ENCODE measurements around the gene SDK1. TPM values are rescaled to one million over a fixed set of nuclear protein-coding genes. Genes with fewer than 3 reads are reported as not detected.
A peak's percentile ranks its signal among the peaks of the same experiment; 100 is the strongest.

The SDK1 gene
- total RNA-seq, 1 donor from 2014 or later: 5.4 TPM

DNA sequence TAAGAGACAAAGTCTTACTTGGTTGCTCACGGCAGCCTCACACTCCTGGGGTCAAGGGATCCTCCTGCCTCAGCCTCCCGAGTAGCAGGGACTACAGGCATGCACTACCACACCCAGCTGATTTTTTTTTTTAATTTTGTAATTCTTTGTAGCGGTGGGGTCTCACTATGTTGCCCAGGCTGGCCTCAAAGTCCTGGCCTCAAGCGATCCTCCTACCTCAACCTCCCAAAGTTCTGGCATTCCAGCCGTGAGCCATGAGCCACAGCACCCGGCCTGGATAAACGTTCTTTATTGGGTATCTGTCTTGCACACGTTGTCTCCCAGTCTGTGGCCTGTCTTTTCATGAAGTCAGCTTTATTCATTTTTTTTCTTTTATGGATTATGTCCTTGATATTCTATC lies 744.9 kb downstream of the SDK1 start:
- no peak for TF ChIP-seq CTCF (IDR thresholded peaks at IDR 0.05)
- no peak overlapping the region for H3K4me3 Mint-ChIP-seq (ENCODE audit: unreplicated experiment)
- no peaks in the 10 kb centered on the region for H3K36me3 Mint-ChIP-seq (ENCODE audit: unreplicated experiment)
- no peaks in the 10 kb centered on the region for H3K9me3 Mint-ChIP-seq (ENCODE audit: unreplicated experiment)
- peak; percentile 51 for DNase-seq (ENCODE audit: extremely low spot score, unreplicated experiment)
- H3K27ac Mint-ChIP-seq (ENCODE audit: unreplicated experiment): no peak overlapping the region
- no peaks in the 10 kb centered on the region for H3K27me3 Mint-ChIP-seq (ENCODE audit: unreplicated experiment)
- no peaks in the 10 kb centered on the region for H3K4me1 Mint-ChIP-seq (ENCODE audit: unreplicated experiment)

GRCh38 chr7:4048336-4048735 lies 747.3 kb downstream of the SDK1 start:
- no peak for TF ChIP-seq CTCF (IDR thresholded peaks at IDR 0.05)
- Mint-ChIP-seq H3K27ac (ENCODE audit: unreplicated experiment) (no peak overlapping the region), H3K36me3 (ENCODE audit: unreplicated experiment) (no peaks in the 10 kb centered on the region), H3K4me1 (ENCODE audit: unreplicated experiment) (peaks cover 3% of the 10 kb centered on the region), H3K4me3 (ENCODE audit: unreplicated experiment) (no peak overlapping the region), H3K27me3 (ENCODE audit: unreplicated experiment) (no peaks in the 10 kb centered on the region), H3K9me3 (ENCODE audit: unreplicated experiment) (peaks cover under 1% of the 10 kb centered on the region)
- peak; percentile 77 for DNase-seq (ENCODE audit: extremely low spot score, unreplicated experiment)

GRCh38 chr7:4049202-4049601 lies 748.1 kb downstream of the SDK1 start:
- no peaks in the 10 kb centered on the region for H3K36me3 Mint-ChIP-seq (ENCODE audit: unreplicated experiment)
- no peak for TF ChIP-seq CTCF (IDR thresholded peaks at IDR 0.05)
- H3K27me3 Mint-ChIP-seq (ENCODE audit: unreplicated experiment): no peaks in the 10 kb centered on the region
- H3K9me3 Mint-ChIP-seq (ENCODE audit: unreplicated experiment): peaks cover 4% of the 10 kb centered on the region
- H3K4me3 Mint-ChIP-seq (ENCODE audit: unreplicated experiment): no peak overlapping the region
- no peak overlapping the region for H3K27ac Mint-ChIP-seq (ENCODE audit: unreplicated experiment)
- H3K4me1 Mint-ChIP-seq (ENCODE audit: unreplicated experiment): peaks cover 3% of the 10 kb centered on the region
- peak; percentile 71 for DNase-seq (ENCODE audit: extremely low spot score, unreplicated experiment)

DNA sequence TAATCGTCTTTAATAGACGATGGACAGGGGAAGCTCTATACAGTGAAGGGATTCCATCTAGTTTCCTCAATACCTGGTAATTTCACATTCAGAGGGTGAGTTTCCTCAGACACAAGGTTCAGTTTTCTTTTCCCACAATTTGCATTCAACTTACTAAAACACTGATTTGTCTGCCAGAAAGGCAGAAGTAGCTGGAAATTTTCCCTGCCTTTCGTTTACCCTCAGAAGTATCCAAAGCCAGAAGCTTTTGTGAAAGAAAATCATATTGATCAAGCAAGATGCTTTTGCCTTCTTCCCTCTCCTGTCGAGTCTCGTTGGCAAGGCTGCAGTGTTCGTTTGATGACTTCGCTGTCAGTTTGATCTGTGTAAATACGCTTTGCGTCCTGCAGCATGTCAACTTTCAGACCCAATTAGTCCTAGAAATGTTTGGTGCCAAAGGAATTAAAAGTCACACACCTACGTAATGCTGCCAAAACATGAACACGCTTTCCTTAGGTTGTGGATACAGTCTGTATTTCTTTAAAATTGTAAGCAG lies 749.1 kb downstream of the SDK1 start:
- Mint-ChIP-seq H3K36me3 (ENCODE audit: unreplicated experiment) (no peaks in the 10 kb centered on the region), H3K9me3 (ENCODE audit: unreplicated experiment) (peaks cover 4% of the 10 kb centered on the region), H3K4me3 (ENCODE audit: unreplicated experiment) (no peak overlapping the region), H3K4me1 (ENCODE audit: unreplicated experiment) (peaks cover 3% of the 10 kb centered on the region), H3K27me3 (ENCODE audit: unreplicated experiment) (no peaks in the 10 kb centered on the region), H3K27ac (ENCODE audit: unreplicated experiment) (no peak overlapping the region)
- no peak for DNase-seq (ENCODE audit: extremely low spot score, unreplicated experiment)
- TF ChIP-seq CTCF (IDR thresholded peaks at IDR 0.05): no peak

DNA sequence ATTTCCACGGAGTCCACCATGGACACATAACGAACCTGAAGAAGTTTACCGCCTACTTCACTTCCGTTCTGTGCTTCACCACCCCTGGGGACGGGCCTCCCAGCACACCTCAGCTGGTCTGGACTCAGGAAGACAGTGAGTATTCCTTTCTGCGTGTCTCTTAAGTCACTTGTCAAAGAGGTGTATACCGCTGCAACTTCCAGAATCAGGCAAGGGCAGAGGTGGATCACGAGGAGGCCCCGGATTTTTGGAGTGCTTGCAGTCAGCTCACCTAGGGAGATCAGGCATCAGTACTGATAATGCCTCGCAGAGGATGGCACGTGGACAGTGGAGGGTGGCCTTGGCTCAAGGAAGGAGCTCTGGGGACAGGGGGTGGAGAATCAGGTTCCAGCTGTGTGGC lies 750.6 kb downstream of the SDK1 start:
- H3K27ac Mint-ChIP-seq (ENCODE audit: unreplicated experiment): no peak overlapping the region
- TF ChIP-seq CTCF (IDR thresholded peaks at IDR 0.05): no peak
- peak; percentile 63 for DNase-seq (ENCODE audit: extremely low spot score, unreplicated experiment)
- no peak overlapping the region for H3K4me3 Mint-ChIP-seq (ENCODE audit: unreplicated experiment)
- no peaks in the 10 kb centered on the region for H3K27me3 Mint-ChIP-seq (ENCODE audit: unreplicated experiment)
- H3K36me3 Mint-ChIP-seq (ENCODE audit: unreplicated experiment): no peaks in the 10 kb centered on the region
- peaks cover 3% of the 10 kb centered on the region for H3K4me1 Mint-ChIP-seq (ENCODE audit: unreplicated experiment)
- H3K9me3 Mint-ChIP-seq (ENCODE audit: unreplicated experiment): peaks cover 7% of the 10 kb centered on the region

All from osteocyte (in vitro differentiated cells).